GM18502 (cell line): ENCODE data around the gene ZDBF2.
"Not testable (repeated sequence)": the region's sequence is repeated elsewhere in the genome, so short reads cannot be mapped to it uniquely, and the experiment has no call there.

Source experiments
- ATAC-seq: cut with Tn5 transposase; IDR thresholded peaks from one replicate; pipeline ENCODE4 v1.9.1; 2021; ENCODE audit warnings: mild to moderate bottlenecking; ENCODE audit not compliant: unreplicated experiment, poor library complexity

ZDBF2 gene

GRCh38 chr2:206316141-206316540, 41.7 kb downstream of the ZDBF2 start:
- no peak for ATAC-seq

- ATAC-seq: no peak
Measured at GRCh38 chr2:206323033-206323432, 48.6 kb downstream of the ZDBF2 start.

GRCh38 chr2:206323486-206323885, 49.0 kb downstream of the ZDBF2 start:
- ATAC-seq: no peak

GRCh38 chr2:206324869-206325268, 50.4 kb downstream of the ZDBF2 start:
- ATAC-seq: no peak

- ATAC-seq: no peak
Measured at GRCh38 chr2:206328974-206329373, 54.5 kb downstream of the ZDBF2 start.

GRCh38 chr2:206336861-206337260, 62.4 kb downstream of the ZDBF2 start:
- no peak for ATAC-seq

- no peak for ATAC-seq
Measured at GRCh38 chr2:206337956-206338355, 63.5 kb downstream of the ZDBF2 start.

- no peak for ATAC-seq
Measured at GRCh38 chr2:206341396-206341795, 66.9 kb downstream of the ZDBF2 start.

GRCh38 chr2:206343144-206343543, 68.7 kb downstream of the ZDBF2 start:
- ATAC-seq: no peak

GRCh38 chr2:206343816-206344215, 69.4 kb downstream of the ZDBF2 start:
- ATAC-seq: no peak

GRCh38 chr2:206345606-206346005, 71.1 kb downstream of the ZDBF2 start:
- no peak for ATAC-seq

GRCh38 chr2:206349375-206349774, 74.9 kb downstream of the ZDBF2 start:
- no peak for ATAC-seq

GRCh38 chr2:206352571-206352970, 78.1 kb downstream of the ZDBF2 start:
- no peak for ATAC-seq

GRCh38 chr2:206353685-206354084, 79.2 kb downstream of the ZDBF2 start:
- no peak for ATAC-seq

GRCh38 chr2:206354129-206354528, 79.7 kb downstream of the ZDBF2 start:
- no peak for ATAC-seq

GRCh38 chr2:206356840-206357239, 82.4 kb downstream of the ZDBF2 start:
- ATAC-seq: not testable (repeated sequence)

GRCh38 chr2:206360840-206361239, 86.4 kb downstream of the ZDBF2 start:
- ATAC-seq: not testable (repeated sequence)

- ATAC-seq: peak; percentile 95
Measured at GRCh38 chr2:206361407-206362045, 87.1 kb downstream of the ZDBF2 start.
